Hepatocyte (in vitro differentiated cells): Measurements from ENCODE around the gene EPN1.

Experiments
- EZH2 ChIP-seq: fragments of 200-600 bp; sonication (generic); IDR thresholded peaks from 2 replicates; pipeline ENCODE4 v1.6.1; 2016; ENCODE audit warnings: antibody characterized with exemption, mild to moderate bottlenecking, borderline replicate concordance
- EZH2phosphoT487 ChIP-seq: fragments of 200-600 bp; sonication (generic); IDR thresholded peaks from one replicate; pipeline ENCODE4 v1.6.1; 2018; ENCODE audit warnings: antibody characterized with exemption, mild to moderate bottlenecking, low read depth, moderate library complexity; ENCODE audit not compliant: unreplicated experiment, severe bottlenecking
- TF ChIP-seq, protein P1 (sequence below): fragments of 200-600 bp; sonication (generic); IDR thresholded peaks from 2 replicates; pipeline ENCODE4 v1.5.1; 2016; ENCODE audit warnings: antibody characterized with exemption, mild to moderate bottlenecking; ENCODE audit not compliant: poor library complexity

DNA sequence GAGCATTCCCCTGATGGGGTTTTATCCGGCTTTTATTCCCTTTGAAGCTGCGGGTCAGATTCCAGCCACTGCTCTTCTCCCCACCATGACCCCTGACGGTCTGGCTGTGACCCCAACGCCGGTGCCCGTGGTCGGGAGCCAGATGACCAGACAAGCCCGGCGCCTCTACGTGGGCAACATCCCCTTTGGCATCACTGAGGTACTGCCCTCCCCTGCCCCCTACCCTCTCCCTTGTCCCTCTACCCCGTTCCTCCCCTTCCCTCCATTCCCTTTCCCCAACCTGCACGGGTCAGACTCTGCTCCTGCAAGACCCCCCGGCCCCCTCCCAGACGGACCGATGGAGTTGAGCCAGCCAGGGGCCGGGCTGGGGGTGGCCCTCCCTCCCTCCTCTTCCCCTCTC lies 14.0 kb upstream of the EPN1 start:
- TF ChIP-seq, protein P1, sequence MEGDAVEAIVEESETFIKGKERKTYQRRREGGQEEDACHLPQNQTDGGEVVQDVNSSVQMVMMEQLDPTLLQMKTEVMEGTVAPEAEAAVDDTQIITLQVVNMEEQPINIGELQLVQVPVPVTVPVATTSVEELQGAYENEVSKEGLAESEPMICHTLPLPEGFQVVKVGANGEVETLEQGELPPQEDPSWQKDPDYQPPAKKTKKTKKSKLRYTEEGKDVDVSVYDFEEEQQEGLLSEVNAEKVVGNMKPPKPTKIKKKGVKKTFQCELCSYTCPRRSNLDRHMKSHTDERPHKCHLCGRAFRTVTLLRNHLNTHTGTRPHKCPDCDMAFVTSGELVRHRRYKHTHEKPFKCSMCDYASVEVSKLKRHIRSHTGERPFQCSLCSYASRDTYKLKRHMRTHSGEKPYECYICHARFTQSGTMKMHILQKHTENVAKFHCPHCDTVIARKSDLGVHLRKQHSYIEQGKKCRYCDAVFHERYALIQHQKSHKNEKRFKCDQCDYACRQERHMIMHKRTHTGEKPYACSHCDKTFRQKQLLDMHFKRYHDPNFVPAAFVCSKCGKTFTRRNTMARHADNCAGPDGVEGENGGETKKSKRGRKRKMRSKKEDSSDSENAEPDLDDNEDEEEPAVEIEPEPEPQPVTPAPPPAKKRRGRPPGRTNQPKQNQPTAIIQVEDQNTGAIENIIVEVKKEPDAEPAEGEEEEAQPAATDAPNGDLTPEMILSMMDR, result no peak
- TF ChIP-seq EZH2 (no peak), EZH2phosphoT487 (no peak)
